ENCODE data around the gene DCP1A.
A peak's percentile ranks its signal among the peaks of the same experiment; 100 is the strongest.
"Not testable (repeated sequence)": the region's sequence is repeated elsewhere in the genome, so short reads cannot be mapped to it uniquely, and the experiment has no call there.

The DCP1A gene

DNA sequence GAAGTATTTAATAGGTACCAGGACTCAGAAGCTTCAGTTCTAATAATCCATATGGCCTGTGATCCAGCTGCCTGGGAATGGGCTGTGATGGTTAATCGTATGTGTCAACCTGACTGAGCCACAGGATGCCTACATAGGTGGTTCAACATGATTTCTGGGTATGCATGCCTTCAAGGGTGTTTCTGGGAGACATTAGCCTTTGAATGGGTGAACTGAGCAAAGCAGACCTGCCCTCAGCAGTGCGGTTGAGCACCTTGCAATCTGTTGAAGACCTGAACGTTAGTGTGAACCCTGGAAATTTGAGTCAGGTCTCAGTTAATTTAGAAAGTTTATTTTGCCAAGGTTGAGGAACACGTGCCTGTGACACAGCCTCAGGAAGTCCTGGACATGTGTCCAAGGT is 68.7 kb downstream of the DCP1A start:
- CTCF ChIA-PET = no interaction called here
- POLR2A ChIA-PET (ENCODE audit: low non-redundant PET) = no interaction called here
- no peak for TF ChIP-seq CTCF (conservative IDR thresholded peaks at IDR 0.05; ENCODE audit: low read depth)

DNA sequence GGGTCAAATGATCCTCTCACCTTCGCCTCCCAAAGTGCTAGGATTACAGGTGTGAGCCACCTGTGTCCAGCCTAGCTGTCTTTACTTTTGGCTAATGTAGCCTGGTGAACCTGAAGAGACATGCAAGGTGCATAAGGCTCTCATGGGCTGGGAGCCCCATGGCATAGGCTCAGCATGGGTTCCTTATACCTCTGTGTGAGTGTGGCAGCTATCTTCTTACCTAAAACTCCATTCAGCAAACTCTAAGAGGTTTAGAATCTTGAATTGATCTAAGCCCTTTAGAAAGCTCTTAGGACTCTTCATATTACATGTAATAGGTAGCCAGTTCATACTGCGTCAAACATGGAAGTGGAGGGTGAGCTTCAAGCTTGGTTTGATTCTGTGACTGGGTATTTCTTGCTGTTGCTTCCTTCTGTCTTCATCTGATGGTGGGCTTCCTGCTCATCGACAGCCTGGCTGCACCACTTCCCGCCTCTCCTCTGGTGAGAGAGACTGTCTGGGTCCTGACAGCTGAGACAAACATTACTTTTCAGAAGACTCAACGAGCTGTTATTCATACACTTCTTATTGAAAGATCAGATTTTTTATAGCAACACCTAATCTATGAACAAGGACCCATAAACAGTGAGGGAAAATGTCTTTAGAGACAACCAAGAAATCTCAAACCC is 72.3 kb downstream of the DCP1A start:
- ChIA-PET POLR2A (ENCODE audit: low non-redundant PET) (interaction anchor here (0.5 kb wide), 1 partner anchor 38 kb away, joined by 5 read pairs; no protein-coding TSS in a partner anchor), CTCF (no interaction called here)
- TF ChIP-seq CTCF (conservative IDR thresholded peaks at IDR 0.05; ENCODE audit: low read depth) = no peak
- no peak for DNase-seq (ENCODE audit: low spot score)
- H3K27ac ChIP-seq = no peak overlapping the region

More for the DNA sequence above, 68.7 kb downstream of the DCP1A start:
- no peak overlapping the region for H3K27ac ChIP-seq
- DNase-seq (ENCODE audit: low spot score) = no peak

DNA sequence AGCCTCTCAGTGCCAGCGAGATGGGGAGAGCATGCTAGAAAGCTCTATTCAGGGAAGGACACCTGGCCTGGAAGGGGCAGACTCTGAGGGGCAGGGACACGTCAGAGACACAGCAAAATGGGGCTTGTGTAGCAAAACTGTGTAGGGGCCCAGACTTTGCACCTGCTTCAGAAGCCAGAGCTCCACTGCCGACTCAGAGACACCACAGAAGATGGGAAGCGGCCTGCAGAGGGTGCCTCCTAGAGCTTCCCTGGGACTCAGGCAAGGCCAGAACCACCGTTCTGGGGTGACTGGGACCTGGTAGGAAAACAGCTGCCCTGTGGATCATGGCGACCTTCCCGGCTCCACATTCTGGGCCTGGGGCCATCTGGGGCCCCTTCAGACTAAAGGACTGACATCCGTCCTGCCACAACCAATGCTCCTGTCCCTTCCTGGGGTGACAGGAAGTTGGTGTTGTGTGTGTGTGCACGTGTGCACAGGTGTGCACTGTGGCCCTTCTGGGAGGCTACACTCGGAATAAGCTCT is 74.1 kb downstream of the DCP1A start:
- no peak for TF ChIP-seq CTCF (conservative IDR thresholded peaks at IDR 0.05; ENCODE audit: low read depth)
- CTCF ChIA-PET = no interaction called here
- H3K27ac ChIP-seq = peak overlapping the region; percentile 24; the same call in 1 of the 2 replicates
- DNase-seq (ENCODE audit: low spot score) = no peak
- POLR2A ChIA-PET (ENCODE audit: low non-redundant PET) = no interaction called here

DNA sequence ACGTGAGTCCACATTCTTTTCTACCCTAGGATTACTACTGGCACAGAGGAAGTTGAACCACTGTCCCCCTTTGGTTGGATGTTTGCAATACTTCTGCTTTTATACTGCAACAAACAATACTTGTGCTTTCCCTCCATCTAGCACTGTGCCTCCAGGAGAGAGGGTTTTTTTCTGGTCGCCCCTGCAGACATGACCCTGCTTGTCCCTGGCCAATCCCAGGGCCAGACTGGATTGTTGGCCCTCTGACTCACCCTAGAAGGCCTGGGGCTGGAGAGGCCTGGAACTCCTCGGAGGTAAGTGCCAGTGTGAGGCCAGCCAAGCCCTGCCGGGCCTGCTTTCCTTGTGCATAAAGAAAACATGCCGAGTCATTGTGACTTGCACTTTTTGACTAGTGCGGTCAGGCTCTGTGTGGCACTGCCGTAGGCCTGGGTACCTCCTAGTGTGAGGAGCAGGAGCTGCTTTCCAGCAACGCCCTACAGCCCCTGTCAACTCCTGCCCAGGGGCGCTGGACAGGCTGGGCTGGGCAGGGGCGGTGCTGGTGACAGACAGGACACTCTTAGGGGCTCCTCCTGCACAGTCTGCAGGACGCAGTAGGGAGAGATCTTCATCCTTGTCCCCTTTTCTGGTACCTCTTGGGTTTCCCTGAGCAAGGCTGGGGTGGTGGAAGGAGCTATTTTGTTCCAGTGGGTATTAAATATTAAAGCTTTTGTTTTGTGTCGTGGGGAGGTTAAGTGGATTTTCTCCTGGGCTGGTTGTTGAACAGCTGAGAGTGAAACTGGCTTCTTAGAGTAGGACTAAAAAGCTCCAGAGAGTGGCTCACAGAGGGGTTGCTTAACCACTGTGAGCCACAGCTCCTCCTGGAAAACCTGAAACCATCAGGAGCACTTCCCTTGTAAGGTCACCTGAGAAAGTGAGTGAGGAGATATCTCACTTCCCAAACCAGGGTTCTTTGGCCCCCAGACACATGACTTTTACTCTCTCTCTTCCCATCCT is 77.2 kb downstream of the DCP1A start:
- CTCF ChIA-PET = interaction anchor here (0.6 to 0.7 kb wide), 3 partner anchors 10 to 156 kb away, joined by 3 read pairs; no protein-coding TSS in a partner anchor
- TF ChIP-seq CTCF (conservative IDR thresholded peaks at IDR 0.05; ENCODE audit: low read depth) = no peak
- POLR2A ChIA-PET (ENCODE audit: low non-redundant PET) = no interaction called here
- DNase-seq (ENCODE audit: low spot score) = peak; percentile 97
- H3K27ac ChIP-seq = peak overlapping the region; percentile 97

GRCh38 chr3:53269193-53269592 is 78.2 kb downstream of the DCP1A start:
- peak overlapping the region; percentile 97 for H3K27ac ChIP-seq
- POLR2A ChIA-PET (ENCODE audit: low non-redundant PET); CTCF ChIA-PET; DNase-seq (ENCODE audit: low spot score): not testable (repeated sequence)

DNA sequence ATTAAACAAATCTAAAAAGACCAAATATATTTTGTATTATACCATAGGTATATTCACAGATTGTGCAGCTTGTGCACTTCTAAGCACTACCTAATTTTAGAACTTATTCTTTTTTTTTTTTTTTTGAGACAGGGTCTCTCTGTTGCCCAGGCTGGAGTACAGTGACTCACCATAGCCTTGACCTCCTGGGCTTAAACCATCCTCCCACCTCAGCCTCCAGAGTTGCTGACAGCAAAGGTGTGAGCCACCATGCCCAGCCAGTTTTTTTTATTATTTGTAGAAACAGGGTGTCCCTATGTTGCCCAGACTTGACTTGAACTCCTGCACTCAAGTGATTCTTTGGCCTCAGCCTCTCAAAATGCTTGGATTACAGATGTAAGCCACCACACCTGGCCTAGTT is 79.6 kb downstream of the DCP1A start:
- CTCF ChIA-PET = no interaction called here
- H3K27ac ChIP-seq = peak overlapping the region; percentile 62
- no peak for TF ChIP-seq CTCF (conservative IDR thresholded peaks at IDR 0.05; ENCODE audit: low read depth)
- no peak for DNase-seq (ENCODE audit: low spot score)
- POLR2A ChIA-PET (ENCODE audit: low non-redundant PET) = no interaction called here

Measured in RWPE1 (cell line).